Mesenchymal stem cell (in vitro differentiated cells and primary cell): Measurements from ENCODE around the gene CYP39A1.

ENCODE experiments used
- DNase-seq: peaks from one replicate; pipeline ENCODE4 v3.0.0-alpha.2; 2013
- H2AFZ ChIP-seq: one replicate; pipeline ENCODE4 v1.6.1; 2013; ENCODE audit warnings: low read depth, mild to moderate bottlenecking, control low read depth, inconsistent platforms, low read length, moderate library complexity
- H2AK5ac ChIP-seq: 2 replicates; pipeline ENCODE4 v1.6.1; 2013; ENCODE audit warnings: low read length, moderate library complexity, mild to moderate bottlenecking, inconsistent platforms; ENCODE audit not compliant: severe bottlenecking
- H2BK120ac ChIP-seq: one replicate; pipeline ENCODE4 v1.6.1; 2013; ENCODE audit warnings: low read depth, mild to moderate bottlenecking, inconsistent platforms, low read length, moderate library complexity
- H2BK12ac ChIP-seq, 2 experiments: one replicate each; pipeline ENCODE4 v1.6.1; 2013; ENCODE audit warnings: inconsistent platforms in 2 of 2, low read length in 2 of 2, mild to moderate bottlenecking in 2 of 2, moderate library complexity in 2 of 2, control low read depth in 1 of 2
- H2BK15ac ChIP-seq: one replicate; pipeline ENCODE4 v1.6.1; 2013; ENCODE audit warnings: mild to moderate bottlenecking, low read depth, inconsistent platforms; ENCODE audit not compliant: poor library complexity, severe bottlenecking
- H2BK5ac ChIP-seq: 2 replicates; pipeline ENCODE4 v1.6.1; 2013; ENCODE audit warnings: low read depth, mild to moderate bottlenecking, low read length, control low read depth, inconsistent platforms; ENCODE audit not compliant: poor library complexity, severe bottlenecking
- H3K14ac ChIP-seq, 2 experiments: one replicate each; pipeline ENCODE4 v1.6.1; 2013; ENCODE audit warnings: inconsistent platforms in 2 of 2, low read length in 2 of 2, control low read depth in 1 of 2, mild to moderate bottlenecking in 1 of 2, moderate library complexity in 1 of 2
- H3K18ac ChIP-seq, 2 experiments: one replicate each; pipeline ENCODE4 v1.6.1; 2013; ENCODE audit warnings: inconsistent platforms in 2 of 2, low read length in 2 of 2, control low read depth in 1 of 2, low read depth in 1 of 2, mild to moderate bottlenecking in 1 of 2
- H3K23ac ChIP-seq, 2 experiments: one replicate each; pipeline ENCODE4 v1.6.1; 2013; ENCODE audit warnings: inconsistent platforms in 2 of 2, low read length in 2 of 2, mild to moderate bottlenecking in 2 of 2, moderate library complexity in 2 of 2, control low read depth in 1 of 2
- H3K27ac ChIP-seq: 2 replicates; pipeline ENCODE4 v1.5.1; 2013; ENCODE audit warnings: mild to moderate bottlenecking, moderate library complexity, low read length, control low read depth, inconsistent platforms; ENCODE audit not compliant: poor library complexity, severe bottlenecking
- H3K27me3 ChIP-seq, 2 experiments: 2 replicates each; pipeline versions ENCODE4 v1.6.1 to v1.7.0; 2013; ENCODE audit warnings: low read length in 2 of 2, mild to moderate bottlenecking in 2 of 2, moderate library complexity in 2 of 2, control low read depth in 1 of 2, inconsistent platforms in 1 of 2; ENCODE audit not compliant: control insufficient read depth in 1 of 2, insufficient read depth in 1 of 2
- H3K36me3 ChIP-seq, 2 experiments: 2 replicates each; pipeline versions ENCODE4 v1.6.1 to v1.7.0; 2013; ENCODE audit warnings: low read length in 2 of 2, control low read depth in 1 of 2, inconsistent platforms in 1 of 2, low read depth in 1 of 2, mild to moderate bottlenecking in 1 of 2; ENCODE audit not compliant: insufficient read depth in 2 of 2, control insufficient read depth in 1 of 2
- H3K4ac ChIP-seq, 2 experiments: one replicate each; pipeline ENCODE4 v1.6.1; 2013; ENCODE audit warnings: inconsistent platforms in 2 of 2, low read length in 2 of 2, mild to moderate bottlenecking in 2 of 2, moderate library complexity in 2 of 2, control low read depth in 1 of 2, low read depth in 1 of 2
- H3K4me1 ChIP-seq: 2 replicates; pipeline ENCODE4 v1.6.1; 2013; ENCODE audit warnings: low read depth, low read length, control low read depth; ENCODE audit not compliant: control insufficient read depth, insufficient read depth
- H3K4me2 ChIP-seq: 2 replicates; pipeline ENCODE4 v1.6.1; 2013; ENCODE audit warnings: low read length, mild to moderate bottlenecking, inconsistent platforms; ENCODE audit not compliant: poor library complexity, severe bottlenecking
- H3K4me3 ChIP-seq, 2 experiments: 2 replicates each; pipeline versions ENCODE4 v1.5.1 to v1.7.0; 2013; ENCODE audit warnings: low read length in 2 of 2, mild to moderate bottlenecking in 2 of 2, control low read depth in 1 of 2, low read depth in 1 of 2; ENCODE audit not compliant: insufficient read depth in 1 of 2
- H3K79me1 ChIP-seq: replicated peaks from 2 replicates; pipeline ENCODE4 v1.6.1; 2013; ENCODE audit warnings: mild to moderate bottlenecking, control low read depth, low read length, inconsistent platforms; ENCODE audit not compliant: poor library complexity, severe bottlenecking
- H3K9ac ChIP-seq: 2 replicates; pipeline ENCODE4 v1.7.0; 2013; ENCODE audit warnings: mild to moderate bottlenecking, low read length, moderate library complexity
- H3K9me3 ChIP-seq: 2 replicates; pipeline ENCODE4 v1.7.0; 2013; ENCODE audit warnings: mild to moderate bottlenecking, low read length; ENCODE audit not compliant: control insufficient read depth
- H4K8ac ChIP-seq: one replicate; pipeline ENCODE4 v1.6.1; 2013; ENCODE audit warnings: inconsistent platforms, mild to moderate bottlenecking, low read length, moderate library complexity
- H4K91ac ChIP-seq: one replicate; pipeline ENCODE4 v1.6.1; 2013; ENCODE audit warnings: mild to moderate bottlenecking, low read length, inconsistent platforms
- WGBS: methylation state at CpG from one replicate; pipeline ENCODE4 v1.1.7; 2013; ENCODE audit warnings: mixed read lengths; 5-methylcytosine and 5-hydroxymethylcytosine counted together

Gene CYP39A1

DNA sequence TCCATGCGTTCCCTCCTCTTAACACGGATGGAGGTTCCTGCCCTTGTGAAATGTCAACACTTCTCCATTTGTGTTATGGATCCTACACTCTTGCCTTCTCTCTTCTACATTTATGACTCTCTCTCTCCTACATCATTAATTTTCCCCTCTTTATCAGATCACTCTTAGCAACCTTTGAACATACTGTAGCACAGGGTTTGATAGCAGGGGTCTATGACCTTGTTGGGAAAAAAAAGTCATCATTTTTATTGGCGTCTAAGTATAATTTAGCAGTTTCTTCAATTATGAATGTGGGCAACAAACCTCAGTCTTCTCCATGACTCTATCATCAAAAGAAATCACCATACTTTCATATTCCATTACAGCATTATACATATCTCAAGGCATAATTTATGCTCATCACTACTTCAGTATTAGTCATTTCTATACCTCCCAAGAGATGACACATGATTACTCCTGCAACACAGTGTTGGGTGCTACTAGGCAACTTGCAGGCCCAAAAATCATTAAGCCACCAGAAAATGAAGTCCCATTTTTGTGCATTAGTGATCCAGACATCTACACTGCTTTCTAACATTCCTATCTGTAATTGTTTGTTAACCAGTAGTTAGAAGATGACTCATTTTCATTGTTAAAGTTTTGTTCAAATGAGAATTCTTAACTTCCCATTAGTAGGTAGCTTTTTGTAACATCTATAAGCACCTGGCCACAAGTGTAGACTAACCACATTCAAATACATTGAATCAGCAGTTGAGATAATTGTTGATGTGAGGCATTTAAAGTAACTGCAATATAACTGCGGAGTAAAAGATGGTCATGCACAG, 9.5 kb downstream of the CYP39A1 start:
- H3K4ac ChIP-seq = no peak overlapping the region
- no peaks in the 10 kb centered on the region for H3K4me1 ChIP-seq
- no peak overlapping the region for H3K14ac ChIP-seq
- H4K8ac ChIP-seq = no peak overlapping the region
- H2BK120ac ChIP-seq = no peak overlapping the region
- H2AK5ac ChIP-seq = no peak overlapping the region
- H3K4me3 ChIP-seq = no peak overlapping the region
- H2AFZ ChIP-seq = no peak overlapping the region
- H3K79me1 ChIP-seq = no peaks in the 10 kb centered on the region
- no peaks in the 10 kb centered on the region for H3K36me3 ChIP-seq
- no peak for DNase-seq
- H4K91ac ChIP-seq = no peak overlapping the region
- 96% methylated on average over 4 of the region's 4 CpGs for WGBS
- no peak overlapping the region for H3K4me2 ChIP-seq
- no peak overlapping the region for H2BK5ac ChIP-seq
- H2BK15ac ChIP-seq = no peak overlapping the region
- no peak overlapping the region for H3K27ac ChIP-seq
- no peak overlapping the region for H2BK12ac ChIP-seq
- H3K9ac ChIP-seq = no peak overlapping the region
- H3K9me3 ChIP-seq = no peaks in the 10 kb centered on the region
- H3K27me3 ChIP-seq = no peaks in the 10 kb centered on the region
- no peak overlapping the region for H3K23ac ChIP-seq
- no peak overlapping the region for H3K18ac ChIP-seq

DNA sequence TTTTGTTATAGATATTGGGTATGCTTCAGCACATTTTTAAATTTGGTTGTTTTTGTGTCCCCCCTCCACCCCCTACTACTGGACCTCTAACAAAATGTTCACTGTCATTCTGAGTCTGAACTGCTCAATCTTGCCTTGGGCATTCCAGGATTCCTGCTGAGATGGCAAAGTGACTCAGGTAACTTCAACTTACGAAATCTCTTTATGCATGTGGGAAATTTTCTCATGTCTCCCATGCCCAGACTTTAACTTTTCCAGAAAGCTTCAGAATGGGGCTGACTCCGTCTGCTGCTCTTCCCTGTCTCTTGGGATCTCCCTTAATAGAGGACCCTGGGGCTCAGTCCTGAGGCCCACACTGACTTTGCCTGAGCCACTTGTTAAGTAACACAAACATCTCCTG, 14.0 kb downstream of the CYP39A1 start:
- no peak for DNase-seq
- H4K91ac ChIP-seq = no peak overlapping the region
- no peaks in the 10 kb centered on the region for H3K79me1 ChIP-seq
- H2AFZ ChIP-seq = no peak overlapping the region
- no peaks in the 10 kb centered on the region for H3K27me3 ChIP-seq
- no peak overlapping the region for H2BK5ac ChIP-seq
- no peak overlapping the region for H3K14ac ChIP-seq
- H3K9me3 ChIP-seq = no peaks in the 10 kb centered on the region
- no peak overlapping the region for H3K18ac ChIP-seq
- WGBS = 83% methylated on average over 2 of the region's 2 CpGs
- H3K27ac ChIP-seq = no peak overlapping the region
- H3K4me2 ChIP-seq = no peak overlapping the region
- H2BK15ac ChIP-seq = no peak overlapping the region
- no peak overlapping the region for H3K4ac ChIP-seq
- no peak overlapping the region for H3K9ac ChIP-seq
- no peak overlapping the region for H2AK5ac ChIP-seq
- H3K36me3 ChIP-seq = no peaks in the 10 kb centered on the region
- H3K23ac ChIP-seq = no peak overlapping the region
- no peak overlapping the region for H2BK12ac ChIP-seq
- H4K8ac ChIP-seq = no peak overlapping the region
- H2BK120ac ChIP-seq = no peak overlapping the region
- H3K4me3 ChIP-seq = no peak overlapping the region
- H3K4me1 ChIP-seq = no peaks in the 10 kb centered on the region

DNA sequence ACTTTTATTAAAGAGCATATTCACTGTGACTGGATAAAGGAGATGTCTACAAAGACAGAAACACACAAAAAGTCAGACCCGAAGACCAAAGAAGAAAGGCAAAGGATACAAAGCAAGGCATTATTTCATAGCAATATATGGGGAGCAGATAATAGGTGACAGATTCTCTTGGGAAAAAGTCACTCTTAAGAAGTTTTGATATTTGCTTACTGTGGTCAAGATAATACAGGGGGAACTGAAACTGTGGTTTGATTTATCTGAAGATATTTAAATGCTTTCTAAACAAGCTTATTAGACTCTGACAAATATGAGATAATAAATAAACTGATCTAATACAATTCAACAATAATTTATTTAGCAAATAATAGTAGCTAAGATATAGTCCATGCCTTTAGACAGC, 14.7 kb downstream of the CYP39A1 start:
- Histone ChIP-seq H3K9ac (peak overlapping the region; percentile 64), H2BK5ac (no peak overlapping the region), H4K91ac (no peak overlapping the region), H3K27me3 (no peaks in the 10 kb centered on the region), H4K8ac (no peak overlapping the region), H2BK12ac (no peak overlapping the region), H3K36me3 (no peaks in the 10 kb centered on the region), H3K27ac (no peak overlapping the region), H3K9me3 (no peaks in the 10 kb centered on the region), H3K4me2 (no peak overlapping the region), H3K14ac (no peak overlapping the region), H3K4me3 (no peak overlapping the region), H2AK5ac (no peak overlapping the region), H2BK15ac (no peak overlapping the region), H2BK120ac (no peak overlapping the region), H3K18ac (no peak overlapping the region), H3K79me1 (no peaks in the 10 kb centered on the region), H3K23ac (no peak overlapping the region), H2AFZ (no peak overlapping the region), H3K4ac (no peak overlapping the region), H3K4me1 (no peaks in the 10 kb centered on the region)
- DNase-seq = no peak
- WGBS = 83% methylated on average over 1 of the region's 1 CpG

DNA sequence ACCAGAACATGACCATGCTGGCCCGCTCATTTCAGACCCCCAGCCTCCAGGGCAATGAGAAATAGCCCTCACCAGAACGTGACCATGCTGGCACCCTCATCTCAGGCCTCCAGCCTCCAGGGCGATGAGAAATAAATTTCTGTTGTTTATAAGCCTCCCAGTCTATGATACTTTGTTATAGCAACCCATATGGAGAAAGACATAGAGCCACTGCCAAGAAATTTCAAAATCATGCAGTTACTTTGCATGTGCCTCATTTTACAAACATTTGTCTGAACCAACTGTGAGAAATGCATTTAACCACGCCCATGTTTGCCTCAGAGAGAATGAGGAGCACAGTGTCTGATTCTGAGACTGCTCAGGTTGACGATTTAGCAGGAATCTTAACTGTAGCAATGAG, 15.5 kb downstream of the CYP39A1 start:
- peak; percentile 25 for DNase-seq
- H3K18ac ChIP-seq = no peak overlapping the region
- no peak overlapping the region for H2BK15ac ChIP-seq
- H3K9ac ChIP-seq = peak overlapping the region; percentile 64
- H3K4me2 ChIP-seq = no peak overlapping the region
- H3K27me3 ChIP-seq = no peaks in the 10 kb centered on the region
- H4K91ac ChIP-seq = no peak overlapping the region
- H2BK120ac ChIP-seq = no peak overlapping the region
- H2AK5ac ChIP-seq = no peak overlapping the region
- H3K14ac ChIP-seq = peak overlapping the region in 1 of 2 experiments; percentile 32
- no peak overlapping the region for H3K4me3 ChIP-seq
- no peak overlapping the region for H2BK12ac ChIP-seq
- no peaks in the 10 kb centered on the region for H3K9me3 ChIP-seq
- no peaks in the 10 kb centered on the region for H3K36me3 ChIP-seq
- H3K23ac ChIP-seq = no peak overlapping the region
- no peak overlapping the region for H3K4ac ChIP-seq
- no peak overlapping the region for H2AFZ ChIP-seq
- no peak overlapping the region for H3K27ac ChIP-seq
- H3K79me1 ChIP-seq = no peaks in the 10 kb centered on the region
- H2BK5ac ChIP-seq = no peak overlapping the region
- H3K4me1 ChIP-seq = no peaks in the 10 kb centered on the region
- 71% methylated on average over 4 of the region's 5 CpGs for WGBS
- H4K8ac ChIP-seq = no peak overlapping the region
